A673 (cell line): ENCODE measurements around the gene CMBL. TPM values are rescaled to one million over a fixed set of nuclear protein-coding genes. Genes with fewer than 3 reads are reported as not detected.
"Not testable (repeated sequence)": the region's sequence is repeated elsewhere in the genome, so short reads cannot be mapped to it uniquely, and the experiment has no call there.

Source experiments
- BruUV-seq: library from RNA; stranded (reverse); fragments of 400-500 nt; replicated peaks from 2 replicates; lab custom pipeline; 2021; lab: Mats Ljungman, UMichigan
- CTCF ChIA-PET: fragments of 300-600 bp; sonication (Branson Sonifier 250); formaldehyde crosslinking; loops from one replicate; lab custom pipeline; 2022; ENCODE audit warnings: antibody characterized with exemption; lab: Charles Lee
- POLR2A ChIA-PET: fragments of 300-600 bp; sonication (Branson Sonifier 250); formaldehyde crosslinking; loops from one replicate; lab custom pipeline; 2022; ENCODE audit warnings: antibody characterized with exemption; ENCODE audit not compliant: low non-redundant PET; lab: Charles Lee
- DNase-seq: peaks from one replicate; pipeline ENCODE4 v3.0.0-alpha.2; 2015; ENCODE audit warnings: low spot score
- H3K27ac ChIP-seq: fragments of 200-600 bp; sonication (generic); 2 replicates; pipeline ENCODE4 v1.5.1; 2016; ENCODE audit warnings: mixed run types, low read depth, mild to moderate bottlenecking, mixed read lengths, antibody characterized with exemption, low read length; ENCODE audit not compliant: poor library complexity, severe bottlenecking
- H3K27me3 ChIP-seq: fragments of 200-600 bp; sonication (generic); replicated peaks from 2 replicates; pipeline ENCODE4 v1.6.1; 2017; ENCODE audit warnings: mixed run types, low read depth, mild to moderate bottlenecking, mixed read lengths, antibody characterized with exemption, low read length; ENCODE audit not compliant: insufficient read depth, poor library complexity
- H3K36me3 ChIP-seq: fragments of 200-600 bp; sonication (generic); 2 replicates; pipeline ENCODE4 v1.6.1; 2016; ENCODE audit warnings: mixed run types, mild to moderate bottlenecking, mixed read lengths, antibody characterized with exemption, low read length; ENCODE audit not compliant: insufficient read depth, poor library complexity, severe bottlenecking
- H3K4me1 ChIP-seq: fragments of 200-600 bp; sonication (generic); 2 replicates; pipeline ENCODE4 v1.6.1; 2017; ENCODE audit warnings: mixed run types, mild to moderate bottlenecking, mixed read lengths, antibody characterized with exemption, low read length; ENCODE audit not compliant: insufficient read depth, poor library complexity, severe bottlenecking
- H3K4me3 ChIP-seq: fragments of 200-600 bp; sonication (generic); 2 replicates; pipeline ENCODE4 v1.5.1; 2016; ENCODE audit warnings: low read depth, mixed run types, mild to moderate bottlenecking, mixed read lengths, low read length; ENCODE audit not compliant: poor library complexity, severe bottlenecking
- H3K9me3 ChIP-seq: fragments of 200-600 bp; sonication (generic); 2 replicates; pipeline ENCODE4 v1.6.1; 2016; ENCODE audit warnings: mixed run types, low read depth, mild to moderate bottlenecking, mixed read lengths, antibody characterized with exemption, low read length; ENCODE audit not compliant: poor library complexity, severe bottlenecking
- EZH2 ChIP-seq: fragments of 200-600 bp; sonication (generic); IDR thresholded peaks from 2 replicates; pipeline ENCODE4 v1.6.1; 2017; ENCODE audit warnings: borderline replicate concordance, low read depth, mild to moderate bottlenecking, mixed read lengths, antibody characterized with exemption, low read length; ENCODE audit not compliant: poor library complexity, severe bottlenecking
- intact Hi-C: fragments of 100-400 bp; cut with micrococcal nuclease; formaldehyde crosslinking; loops from one replicate; pipeline ENCODE4 v1.10.0; 2022; ENCODE audit not compliant: unreplicated experiment
- total RNA-seq: library from RNA; stranded (reverse); gene quantifications from 2 replicates; pipeline ENCODE4 v1.2.3, GENCODE V29; 2021
- TF ChIP-seq, protein P1 (sequence below): fragments of 300-800, 200-600 bp; sonication (generic); conservative IDR thresholded peaks from 2 replicates; pipeline ENCODE4 v1.5.1; 2017; ENCODE audit warnings: low read depth, mild to moderate bottlenecking, antibody characterized with exemption, low read length, moderate library complexity, mixed read lengths

Gene CMBL
- total RNA-seq, 1 experiment from 2014 or later: 17.2 TPM

- Histone ChIP-seq H3K4me1 (no peaks in the 10 kb centered on the region), H3K27me3 (no peaks in the 10 kb centered on the region), H3K4me3 (no peak overlapping the region), H3K9me3 (no peaks in the 10 kb centered on the region), H3K27ac (no peak overlapping the region), H3K36me3 (no peaks in the 10 kb centered on the region)
- ChIA-PET POLR2A (no interaction called here), CTCF (no interaction called here)
- BruUV-seq: no TSS peak
- intact Hi-C loops: no loop called here
- no peak for TF ChIP-seq EZH2
- TF ChIP-seq, protein P1, sequence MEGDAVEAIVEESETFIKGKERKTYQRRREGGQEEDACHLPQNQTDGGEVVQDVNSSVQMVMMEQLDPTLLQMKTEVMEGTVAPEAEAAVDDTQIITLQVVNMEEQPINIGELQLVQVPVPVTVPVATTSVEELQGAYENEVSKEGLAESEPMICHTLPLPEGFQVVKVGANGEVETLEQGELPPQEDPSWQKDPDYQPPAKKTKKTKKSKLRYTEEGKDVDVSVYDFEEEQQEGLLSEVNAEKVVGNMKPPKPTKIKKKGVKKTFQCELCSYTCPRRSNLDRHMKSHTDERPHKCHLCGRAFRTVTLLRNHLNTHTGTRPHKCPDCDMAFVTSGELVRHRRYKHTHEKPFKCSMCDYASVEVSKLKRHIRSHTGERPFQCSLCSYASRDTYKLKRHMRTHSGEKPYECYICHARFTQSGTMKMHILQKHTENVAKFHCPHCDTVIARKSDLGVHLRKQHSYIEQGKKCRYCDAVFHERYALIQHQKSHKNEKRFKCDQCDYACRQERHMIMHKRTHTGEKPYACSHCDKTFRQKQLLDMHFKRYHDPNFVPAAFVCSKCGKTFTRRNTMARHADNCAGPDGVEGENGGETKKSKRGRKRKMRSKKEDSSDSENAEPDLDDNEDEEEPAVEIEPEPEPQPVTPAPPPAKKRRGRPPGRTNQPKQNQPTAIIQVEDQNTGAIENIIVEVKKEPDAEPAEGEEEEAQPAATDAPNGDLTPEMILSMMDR: no peak
- no peak for DNase-seq
These were observed 31.7 kb downstream of the CMBL start for GRCh38 chr5:10275991-10276390.

DNA sequence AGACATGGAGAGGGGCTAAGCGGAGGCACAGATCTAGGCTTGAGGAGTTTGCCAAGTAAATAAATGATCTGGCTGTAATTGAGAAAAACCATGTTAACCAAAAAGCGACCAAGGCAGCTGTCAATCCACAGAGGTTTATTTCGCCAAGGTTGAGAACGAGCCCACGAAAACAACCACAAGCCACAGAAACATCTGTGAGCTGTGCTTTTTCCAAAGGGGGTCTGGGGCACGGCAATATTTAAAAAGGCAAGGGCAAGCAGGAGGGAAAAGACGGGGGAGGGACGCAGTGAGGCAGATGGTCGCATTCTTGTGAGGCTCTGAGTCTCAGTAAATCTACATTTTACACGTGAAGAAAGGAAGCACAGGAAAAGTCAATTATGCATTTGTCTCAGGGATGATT is 32.2 kb downstream of the CMBL start:
- Histone ChIP-seq H3K27me3 (no peaks in the 10 kb centered on the region), H3K36me3 (no peaks in the 10 kb centered on the region), H3K27ac (no peak overlapping the region), H3K4me3 (no peak overlapping the region), H3K4me1 (no peaks in the 10 kb centered on the region), H3K9me3 (no peaks in the 10 kb centered on the region)
- POLR2A ChIA-PET: no interaction called here
- no peak for DNase-seq
- intact Hi-C loops: no loop called here
- CTCF ChIA-PET: no interaction called here
- no peak for TF ChIP-seq EZH2
- TF ChIP-seq, protein P1: no peak
- no TSS peak for BruUV-seq

- H3K4me3 ChIP-seq, CTCF ChIA-PET, H3K4me1 ChIP-seq, H3K36me3 ChIP-seq, POLR2A ChIA-PET, BruUV-seq, intact Hi-C loops, H3K27ac ChIP-seq, DNase-seq, H3K9me3 ChIP-seq, H3K27me3 ChIP-seq: not testable (repeated sequence)
These were observed 34.9 kb downstream of the CMBL start for GRCh38 chr5:10272875-10273209.

DNA sequence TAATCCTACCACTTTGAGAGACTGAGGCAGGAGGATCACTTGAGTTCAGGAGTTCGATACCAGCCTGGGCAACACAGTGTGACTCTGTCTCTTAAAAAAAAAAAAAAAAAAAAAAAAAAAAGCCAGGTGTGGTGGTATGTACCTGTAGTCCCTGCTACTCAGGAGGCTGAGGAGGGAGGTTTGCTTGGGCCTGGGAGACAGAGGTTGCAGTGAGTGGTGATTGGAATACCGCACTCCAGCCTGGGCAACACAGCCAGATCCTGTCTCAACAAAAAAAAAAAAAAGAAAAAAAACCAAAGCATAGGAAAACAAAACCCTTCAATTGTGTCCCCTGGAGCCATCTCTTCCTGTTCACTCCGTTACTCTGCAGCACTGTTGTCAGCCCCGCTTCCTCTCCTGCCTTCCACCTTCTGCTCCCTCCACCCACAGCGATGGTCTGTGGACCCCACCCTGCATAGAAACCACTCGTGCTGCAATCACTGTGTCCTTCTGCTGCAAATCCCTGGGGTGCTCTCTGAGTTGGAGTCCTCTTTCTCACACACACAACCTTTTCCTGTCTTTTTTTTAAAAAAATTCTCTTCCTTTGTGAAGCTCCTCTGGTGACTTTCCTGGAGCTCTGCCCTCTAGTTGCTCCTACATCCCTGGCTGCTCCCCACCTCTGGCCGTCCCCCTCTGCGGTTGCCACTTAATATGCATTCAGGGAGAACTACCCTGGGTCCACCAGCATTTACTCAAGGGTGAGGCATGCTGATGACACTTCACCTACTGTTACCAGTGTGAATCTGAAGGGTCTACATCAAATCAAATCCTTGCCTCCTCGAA is 35.4 kb downstream of the CMBL start:
- Histone ChIP-seq H3K36me3 (no peaks in the 10 kb centered on the region), H3K4me1 (no peaks in the 10 kb centered on the region), H3K9me3 (no peaks in the 10 kb centered on the region), H3K27ac (no peak overlapping the region), H3K4me3 (no peak overlapping the region), H3K27me3 (no peaks in the 10 kb centered on the region)
- CTCF ChIA-PET: no interaction called here
- intact Hi-C loops: no loop called here
- DNase-seq: no peak
- TF ChIP-seq, protein P1: no peak
- TF ChIP-seq EZH2: no peak
- POLR2A ChIA-PET: no interaction called here
- no TSS peak for BruUV-seq
